NCI-H748 treated with DMSO at 0.1 percent for 48 hours (cell line): ENCODE measurements around the gene KLHL10.
"Not testable (repeated sequence)": the region's sequence is repeated elsewhere in the genome, so short reads cannot be mapped to it uniquely, and the experiment has no call there.

Experiments
- DNase-seq: peaks from one replicate; lab custom pipeline; 2025; lab: John Stamatoyannopoulos, UW

Gene KLHL10

DNA sequence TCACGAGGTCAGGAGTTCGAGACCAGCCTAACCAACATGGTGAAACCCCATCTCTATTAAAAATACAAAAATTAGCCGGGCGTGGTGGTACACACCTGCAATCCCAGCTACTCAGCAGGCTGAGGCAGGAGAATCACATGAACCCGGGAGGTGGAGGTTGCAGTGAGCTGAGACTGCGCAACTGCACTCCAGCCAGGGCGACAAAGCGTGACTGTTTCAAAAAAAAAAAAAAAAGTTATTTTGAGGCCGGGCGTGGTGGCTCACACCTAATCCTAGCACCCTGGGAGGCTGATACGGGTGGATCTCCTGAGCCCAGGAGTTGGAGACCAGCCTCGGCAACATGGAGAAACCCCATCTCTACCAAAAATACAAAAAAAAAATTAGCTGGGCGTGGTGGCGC lies 13.8 kb downstream of the KLHL10 start:
- DNase-seq = not testable (repeated sequence)

DNA sequence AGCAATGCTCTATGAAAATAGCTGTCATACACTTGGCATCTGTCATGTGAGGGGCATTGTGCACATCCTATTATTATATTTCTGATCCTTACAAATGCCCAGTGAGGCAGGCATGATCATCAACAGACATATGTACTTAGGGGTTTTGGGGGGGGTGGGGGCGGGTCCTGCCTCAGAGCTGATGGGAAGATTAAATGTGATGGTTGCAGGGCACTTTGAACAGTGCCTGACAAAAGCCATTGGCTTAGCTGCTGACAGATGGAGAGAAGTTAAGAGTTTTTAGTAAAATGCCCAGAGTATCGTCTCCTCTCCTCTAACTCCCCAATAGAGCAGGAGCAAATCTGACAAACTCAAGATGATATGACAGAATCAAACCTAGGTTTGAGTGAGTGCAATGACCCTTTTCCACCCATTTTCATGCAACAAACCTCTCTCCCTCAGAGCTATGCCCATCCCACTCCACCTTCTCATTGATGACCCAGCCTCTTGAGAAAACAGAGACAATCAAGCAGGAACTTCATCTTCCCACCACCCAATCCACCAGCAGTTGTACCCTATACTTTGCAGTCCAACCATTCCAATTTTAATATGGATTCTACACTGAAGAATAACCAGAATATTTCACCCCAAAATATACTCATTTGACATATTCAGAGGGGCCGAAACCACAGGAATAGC lies 22.8 kb downstream of the KLHL10 start:
- DNase-seq = no peak

DNA sequence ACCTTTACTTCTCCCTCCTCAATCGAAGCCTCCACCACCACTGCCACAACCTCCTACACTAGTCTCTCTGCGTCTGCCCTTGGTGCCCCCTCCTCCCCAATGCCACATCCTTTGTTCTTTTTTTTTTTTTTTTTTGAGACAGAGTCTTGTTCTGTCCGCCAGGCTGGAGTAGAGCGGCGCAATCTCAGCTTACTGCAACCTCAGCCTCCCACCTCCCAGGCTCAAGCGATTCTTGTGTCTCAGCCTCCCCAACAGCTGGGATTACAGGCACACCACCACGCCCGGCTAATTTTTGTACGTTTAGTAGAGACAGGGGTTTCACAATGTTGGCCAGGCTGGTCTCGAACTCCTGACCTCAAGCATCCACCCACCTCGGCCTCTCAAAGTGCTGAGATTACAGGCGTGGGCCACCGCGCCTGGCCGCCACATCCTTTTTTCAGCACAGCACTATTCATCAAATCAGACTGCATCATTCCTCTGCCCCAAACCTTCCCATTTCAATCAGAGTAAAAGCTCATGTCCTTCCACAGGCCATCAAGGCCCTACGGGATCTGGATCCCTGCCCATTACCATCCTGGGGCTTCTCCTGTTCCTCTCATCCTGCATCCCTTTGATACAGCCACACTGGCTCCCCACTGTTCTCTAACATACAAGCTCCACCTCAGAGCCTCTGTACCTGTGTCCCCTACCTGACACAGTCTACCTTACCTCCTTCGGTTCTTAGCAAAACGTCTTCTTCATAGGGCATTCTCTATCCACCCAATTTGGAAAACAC lies 25.6 kb downstream of the KLHL10 start:
- no peak for DNase-seq

DNA sequence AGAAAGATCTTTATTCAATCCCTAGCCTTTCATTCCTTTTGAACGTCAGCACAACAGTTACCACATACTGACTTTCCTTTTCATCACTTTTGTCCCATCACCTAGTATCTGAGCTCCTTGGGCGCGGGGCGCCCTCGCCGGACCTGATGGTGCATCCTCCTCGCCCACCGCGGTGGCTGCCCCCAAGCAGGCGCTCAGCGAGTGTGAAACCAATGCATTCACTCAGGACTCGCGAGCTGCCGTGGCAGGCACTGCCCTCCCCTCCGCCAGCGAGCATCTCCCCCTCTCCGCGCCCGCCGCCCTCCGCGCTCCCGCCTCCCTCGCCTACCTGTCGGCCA lies 26.8 kb downstream of the KLHL10 start:
- peak; percentile 28 for DNase-seq

DNA sequence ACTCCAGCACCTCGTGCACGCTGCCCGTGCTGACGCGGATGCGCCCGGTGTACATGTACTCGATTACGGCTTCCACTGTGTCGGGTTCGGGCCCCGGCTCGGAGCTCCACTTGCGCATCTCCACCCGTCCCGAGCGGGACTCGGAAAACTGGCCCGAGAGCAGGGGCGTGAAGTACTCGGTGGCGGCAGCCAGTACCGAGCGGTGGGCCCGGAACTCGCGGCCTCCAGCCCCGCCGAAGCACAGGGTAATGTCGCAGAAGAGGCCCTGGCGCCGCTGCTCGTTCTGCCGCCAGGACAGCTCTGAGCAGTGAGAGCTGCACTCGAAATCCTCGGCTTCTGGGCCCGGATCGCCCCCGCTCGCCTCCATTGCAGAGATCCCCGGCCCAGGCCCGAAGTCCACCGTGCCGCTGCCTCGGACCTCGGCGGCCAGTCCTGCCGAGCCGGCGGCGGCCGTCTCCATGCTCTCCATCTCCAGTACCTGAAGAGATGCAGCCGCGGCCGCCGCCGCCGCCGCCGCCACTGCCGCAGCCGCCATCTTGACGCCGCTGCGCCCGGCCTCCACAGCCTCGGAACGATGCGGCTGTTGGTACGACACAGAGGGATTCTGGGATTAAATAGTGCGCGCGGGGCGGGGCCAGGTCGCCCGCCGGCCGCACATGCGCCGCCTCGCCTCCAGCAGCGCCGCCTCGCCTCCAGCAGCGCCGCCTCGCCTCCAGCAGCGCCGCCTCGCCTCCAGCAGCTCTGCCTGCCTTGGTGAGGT lies 27.4 kb downstream of the KLHL10 start, which contains the start of gene KLHL11:
Gene KLHL11, minus strand, starts transcription at position 588 of the 760 bp plus-strand sequence. Its CDS starts 53 bp downstream, at position 535.
- DNase-seq = peak; percentile 81

DNA sequence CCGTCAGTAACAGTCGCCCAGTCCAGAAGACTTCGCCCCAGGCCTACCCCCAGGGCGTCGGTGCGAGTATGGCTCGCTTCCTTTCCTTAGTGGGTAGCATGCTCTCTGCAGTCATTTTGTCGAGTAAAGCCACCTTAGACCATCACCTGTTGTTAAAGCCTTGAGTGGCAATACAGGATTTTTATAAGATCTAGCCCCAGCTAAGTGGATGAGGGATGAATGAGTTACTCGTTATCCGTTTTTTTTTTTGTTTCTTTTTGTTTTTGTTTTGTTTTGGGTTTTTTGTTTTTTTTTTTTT lies 27.9 kb downstream of the KLHL10 start:
- DNase-seq = no peak

DNA sequence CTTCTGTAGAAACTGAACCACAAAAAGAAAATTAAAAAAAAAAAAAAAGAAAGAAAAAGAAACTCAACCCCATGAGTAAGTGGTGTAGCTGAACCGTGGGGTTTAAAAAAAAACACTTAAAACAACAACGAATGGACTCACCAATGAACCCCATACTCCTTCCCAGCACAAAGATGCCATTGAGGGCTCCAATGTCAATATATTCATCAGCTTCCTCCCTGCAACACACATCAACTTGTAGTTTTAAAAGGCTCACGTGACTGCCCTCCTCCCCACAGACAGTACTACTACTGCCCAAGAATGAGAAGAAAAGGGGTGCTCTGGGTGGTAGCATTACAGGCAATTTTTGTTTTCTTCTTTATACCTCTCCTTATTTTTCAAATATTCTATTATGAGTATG lies 30.9 kb downstream of the KLHL10 start:
- no peak for DNase-seq

DNA sequence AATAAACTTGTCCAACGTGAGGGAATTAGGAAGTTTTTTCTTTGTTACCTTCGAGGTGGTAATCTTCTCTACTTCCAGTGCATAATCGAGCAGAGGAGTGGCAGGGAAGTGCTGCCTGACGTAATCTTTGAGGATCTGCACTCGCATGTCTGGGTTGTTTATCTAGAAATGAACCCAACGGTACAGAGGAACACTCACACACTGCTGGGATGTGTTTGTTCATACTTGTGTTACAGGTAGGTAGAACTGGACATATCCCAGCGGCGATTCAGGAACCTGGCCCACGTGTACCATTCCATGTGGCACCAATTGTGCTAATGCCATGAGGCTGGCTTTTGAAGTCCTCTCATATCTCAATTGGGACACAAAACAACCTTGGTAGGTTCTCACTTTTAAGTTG lies 31.8 kb downstream of the KLHL10 start:
- no peak for DNase-seq

DNA sequence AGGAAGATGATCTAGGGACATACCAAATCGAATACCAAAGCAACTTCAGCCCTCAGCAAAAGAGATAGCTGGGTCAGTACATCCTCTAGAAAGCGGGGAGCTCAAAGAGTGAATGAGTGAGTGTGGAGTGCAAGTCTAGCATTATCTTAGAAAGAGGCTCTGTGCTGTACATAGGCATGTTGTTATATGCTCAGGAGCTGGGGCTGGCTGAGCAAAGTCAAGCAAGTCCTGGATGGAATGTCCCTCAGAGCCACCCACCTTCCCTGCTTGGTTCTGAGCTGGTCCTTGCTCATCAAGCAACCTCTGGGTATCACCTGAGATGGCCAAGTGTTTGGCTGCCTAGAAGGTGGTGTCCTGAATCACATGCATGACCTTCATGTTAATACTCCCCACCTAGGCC lies 32.5 kb downstream of the KLHL10 start:
- DNase-seq = no peak

DNA sequence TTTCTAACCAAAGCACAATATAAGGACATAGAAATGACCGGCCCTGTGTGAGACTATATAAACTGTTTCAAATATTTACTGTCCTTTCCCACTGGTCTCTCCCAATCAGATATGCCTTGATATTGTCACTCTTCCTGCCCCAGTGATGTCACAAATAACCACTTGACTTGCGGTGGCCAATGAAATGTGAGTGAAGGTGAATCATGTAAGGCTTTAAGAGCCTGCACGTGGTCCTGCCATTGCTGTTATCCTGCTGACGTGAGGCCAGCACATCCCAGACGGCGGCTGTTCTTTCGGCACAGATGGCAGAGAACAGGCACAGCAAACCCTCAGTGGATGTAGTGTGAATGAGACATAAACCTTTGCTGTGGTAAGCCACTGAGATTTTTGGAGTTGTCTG lies 33.0 kb downstream of the KLHL10 start:
- no peak for DNase-seq

DNA sequence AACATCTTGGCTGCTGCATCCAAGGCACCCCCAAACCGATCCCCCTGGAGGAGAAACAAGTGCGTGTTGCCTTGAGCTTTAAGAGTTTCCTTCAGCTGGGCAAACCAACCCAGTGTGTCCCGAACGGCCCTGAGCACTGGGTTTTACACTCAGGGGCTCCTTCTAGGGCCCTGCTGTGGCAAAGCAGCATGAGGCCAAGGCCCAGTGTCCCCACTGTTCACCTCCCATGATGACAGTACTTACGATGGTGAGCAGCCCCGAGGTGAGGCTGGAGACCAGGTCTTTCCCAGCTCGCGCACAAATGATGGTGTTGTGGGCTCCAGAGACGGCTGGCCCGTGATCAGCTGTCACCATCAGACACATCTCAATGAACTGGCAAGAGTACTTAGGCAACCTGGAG lies 34.2 kb downstream of the KLHL10 start:
- DNase-seq = no peak

DNA sequence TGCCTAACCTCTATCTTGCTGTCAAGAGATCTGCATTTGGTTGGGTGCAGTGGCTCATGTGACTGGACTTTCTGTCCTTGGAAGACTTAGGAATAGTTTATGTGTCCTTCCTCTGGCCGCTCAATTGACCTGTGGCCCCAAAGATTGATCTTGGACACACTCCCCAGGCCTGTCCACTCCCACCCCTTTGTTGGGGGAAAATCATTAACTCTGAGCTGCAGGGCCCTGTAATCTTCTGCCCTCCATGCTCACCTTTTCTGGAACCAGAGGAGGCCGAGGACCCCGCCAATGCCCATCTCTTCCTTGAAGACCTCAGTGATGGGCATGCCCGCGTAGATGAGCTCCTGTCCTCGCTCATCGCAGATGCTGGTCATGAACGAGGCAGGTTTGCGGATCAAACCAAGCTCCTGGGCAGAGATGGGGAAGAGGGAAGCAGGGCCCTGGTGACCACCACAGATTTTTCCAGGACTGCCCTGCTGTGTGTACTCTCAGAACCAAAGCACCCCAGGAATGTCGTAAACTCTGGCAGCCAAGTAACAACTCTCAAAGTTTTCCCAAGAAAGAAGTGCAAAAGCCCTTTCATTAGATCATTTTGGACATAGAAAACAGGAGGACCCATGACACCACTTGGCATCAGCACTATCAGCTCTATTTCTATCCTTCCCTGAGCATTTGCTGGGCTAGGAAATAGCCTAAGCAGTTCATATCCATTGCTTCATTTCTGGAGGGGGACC lies 36.1 kb downstream of the KLHL10 start:
- DNase-seq = no peak

DNA sequence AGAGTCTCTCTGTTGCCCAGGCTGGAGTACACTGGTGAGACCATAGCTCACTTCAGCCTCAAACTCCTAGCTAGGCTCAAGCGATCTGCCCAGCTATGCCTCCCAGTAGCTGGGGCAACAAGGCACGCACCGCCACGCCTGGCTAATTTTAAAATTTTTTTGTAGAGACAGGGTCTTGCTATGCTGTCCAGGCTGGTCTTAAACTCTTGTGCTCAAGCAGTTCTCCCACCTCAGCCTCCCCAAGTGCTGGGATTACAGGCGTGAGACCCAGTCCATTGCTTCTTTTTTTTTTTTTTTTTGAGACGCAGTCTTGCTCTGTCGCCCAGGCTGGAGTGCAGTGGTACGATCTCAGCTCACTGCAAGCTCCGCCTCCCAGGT lies 36.7 kb downstream of the KLHL10 start:
- not testable (repeated sequence) for DNase-seq

DNA sequence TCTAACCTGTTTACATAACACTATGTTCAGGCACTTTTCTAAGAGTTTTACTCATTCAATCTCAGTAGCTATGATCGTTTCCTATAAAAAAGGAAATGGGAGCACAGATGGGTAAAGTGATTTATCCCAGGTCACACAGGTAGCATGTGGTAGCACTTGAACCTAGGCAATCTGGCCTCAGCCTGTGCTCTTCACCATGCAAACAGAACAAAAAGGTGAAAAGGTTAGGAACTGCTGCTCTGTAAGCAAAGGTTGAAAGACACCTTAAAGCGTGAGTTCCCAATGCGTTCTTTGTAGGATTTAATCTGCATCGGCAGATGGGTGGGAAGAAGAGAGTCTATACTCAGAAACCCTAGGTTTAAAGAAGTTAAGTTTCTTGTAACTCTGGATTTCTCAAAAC lies 42.5 kb downstream of the KLHL10 start:
- DNase-seq = no peak

DNA sequence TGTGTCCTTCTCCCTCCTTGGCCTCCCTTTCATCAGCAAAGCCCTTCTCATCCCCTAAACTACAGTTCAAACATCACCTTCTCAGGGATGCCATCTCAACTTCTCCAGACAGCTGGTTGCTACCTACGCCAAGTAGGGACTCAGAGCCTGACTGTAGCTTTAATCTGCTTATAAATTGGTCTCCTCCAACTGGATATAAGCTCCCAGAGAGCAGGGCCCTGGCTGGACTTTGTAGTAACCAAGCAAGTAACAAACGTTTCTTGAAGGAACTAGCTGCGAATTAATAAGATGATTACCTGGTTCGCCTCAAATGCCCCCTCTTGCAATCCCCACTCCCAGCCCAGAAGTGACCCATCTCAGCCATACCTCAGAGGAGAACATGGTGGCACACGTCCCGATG lies 45.1 kb downstream of the KLHL10 start:
- no peak for DNase-seq

DNA sequence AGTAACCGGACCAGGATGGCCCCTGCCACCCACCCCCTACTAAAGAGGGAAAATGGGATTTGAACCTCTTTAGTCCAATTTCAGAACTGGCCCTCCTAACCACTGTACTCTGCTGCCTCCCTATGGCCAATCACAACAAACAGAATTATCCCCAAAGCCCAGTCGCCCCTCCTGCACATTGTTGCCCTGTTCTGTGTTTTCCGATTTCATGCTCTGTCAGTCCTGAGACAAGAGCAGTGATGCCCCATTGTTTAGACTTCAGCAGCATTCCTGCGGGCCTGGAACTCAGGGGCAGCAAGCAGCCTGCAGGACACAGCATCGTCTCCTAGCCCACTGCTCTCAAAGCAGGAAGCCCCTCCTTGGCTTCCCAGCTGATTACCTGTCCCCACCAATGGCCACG lies 48.1 kb downstream of the KLHL10 start:
- no peak for DNase-seq

DNA sequence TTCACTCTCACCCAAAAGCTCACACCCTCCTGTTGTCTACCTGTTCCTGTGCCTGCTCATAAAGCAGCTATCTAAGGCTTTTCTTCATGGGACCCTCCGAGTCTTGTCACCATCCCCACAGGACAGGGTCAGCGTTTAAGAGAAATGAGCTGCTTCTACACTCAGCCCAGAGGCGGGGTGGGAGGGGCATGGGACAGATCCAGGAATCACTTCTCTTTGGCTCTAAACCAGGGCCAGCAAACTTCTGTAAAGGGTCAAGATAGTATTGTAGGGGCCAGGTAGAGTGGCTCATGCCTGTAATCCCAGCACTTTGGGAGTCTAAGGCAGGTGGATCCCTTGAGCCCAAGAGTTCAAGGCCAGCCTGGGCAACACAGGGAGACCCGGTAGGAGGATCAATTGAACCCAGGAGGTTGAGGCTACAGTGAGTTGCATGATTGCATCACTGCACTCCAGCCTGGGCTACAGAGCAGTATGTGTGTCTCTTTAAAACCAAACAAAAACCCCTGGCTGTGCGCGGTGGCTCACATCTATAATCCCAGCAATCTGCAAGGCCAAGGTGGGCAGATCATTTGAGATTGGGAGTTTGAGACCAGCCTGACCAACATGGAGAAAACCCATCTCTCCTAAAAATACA lies 50.8 kb downstream of the KLHL10 start:
- no peak for DNase-seq

DNA sequence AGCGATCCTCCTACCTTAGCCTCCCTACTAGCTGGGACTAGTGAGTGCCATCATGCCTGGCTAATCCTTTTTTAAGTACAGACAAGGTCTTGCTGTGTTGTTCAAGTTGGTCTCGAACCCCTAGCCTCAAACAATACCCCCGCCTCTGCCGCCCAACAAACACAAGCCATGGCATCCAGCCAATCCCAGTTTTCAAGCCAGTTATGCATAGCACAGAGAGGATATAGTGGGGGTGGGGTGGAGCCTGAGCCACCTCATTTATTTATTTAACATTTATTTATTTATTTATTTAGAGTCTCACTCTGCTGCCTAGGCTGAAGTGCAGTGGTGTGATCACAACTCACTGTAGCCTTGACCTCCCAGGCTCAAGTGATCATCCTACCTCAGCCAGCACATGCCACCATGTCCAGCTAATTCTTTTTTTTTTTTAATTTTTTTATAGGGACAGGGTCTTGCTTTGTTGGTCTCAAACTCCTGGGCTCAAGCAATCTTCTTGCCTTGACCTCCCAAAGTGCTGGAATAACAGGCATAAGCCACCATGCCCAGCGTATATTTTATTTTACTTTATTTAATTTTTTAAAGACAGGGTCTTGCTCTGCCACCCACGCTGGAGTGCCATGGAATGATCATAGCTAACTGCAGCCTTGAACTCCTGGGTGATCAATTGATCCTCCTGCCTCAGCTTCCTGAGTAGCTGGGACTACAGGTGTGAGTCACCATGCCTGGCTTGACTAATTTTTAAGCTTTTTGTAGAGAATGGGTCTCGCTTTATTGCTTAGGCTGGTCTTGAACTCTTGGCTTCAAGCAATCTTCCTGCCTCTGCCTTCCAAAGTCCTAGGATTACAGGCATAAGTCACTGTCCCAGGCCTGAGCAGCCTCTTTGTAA lies 53.8 kb downstream of the KLHL10 start:
- DNase-seq = no peak

DNA sequence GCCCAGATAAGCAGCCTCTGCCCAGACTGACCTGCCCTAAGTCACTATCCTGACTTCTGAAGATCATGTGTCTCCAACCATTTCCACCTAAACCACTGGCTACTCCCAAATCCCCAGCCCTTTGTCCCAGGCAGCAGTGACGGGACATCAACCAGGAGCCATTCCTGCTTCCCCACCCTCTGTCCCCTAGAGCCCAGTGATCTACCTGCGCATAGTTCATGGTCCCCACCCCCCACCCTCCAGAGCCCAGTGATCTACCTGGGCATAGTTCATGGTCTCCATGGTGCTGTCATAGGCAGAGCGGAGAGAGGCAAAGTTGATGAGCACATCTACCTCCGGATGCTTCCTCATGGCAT lies 54.4 kb downstream of the KLHL10 start:
- DNase-seq = no peak

DNA sequence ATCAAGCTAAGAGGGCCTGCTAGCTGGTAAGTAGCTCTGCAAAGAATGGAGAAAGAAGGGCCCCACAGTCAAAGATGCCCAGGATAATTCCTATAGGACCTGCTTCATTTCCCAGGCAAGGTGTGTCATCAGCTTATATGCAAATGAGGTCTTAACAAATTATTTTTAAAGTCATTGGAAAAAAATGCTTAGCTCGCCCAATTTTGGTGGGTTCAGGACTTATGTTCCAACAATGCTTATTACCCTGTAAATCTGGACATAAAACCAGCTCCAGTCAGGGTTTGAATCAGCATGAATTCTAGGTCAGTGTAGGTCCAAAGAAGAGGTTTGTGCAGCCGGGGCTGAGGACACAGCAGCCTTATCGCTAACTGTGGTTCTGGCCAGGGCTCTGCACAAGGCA lies 55.8 kb downstream of the KLHL10 start:
- DNase-seq = no peak

DNA sequence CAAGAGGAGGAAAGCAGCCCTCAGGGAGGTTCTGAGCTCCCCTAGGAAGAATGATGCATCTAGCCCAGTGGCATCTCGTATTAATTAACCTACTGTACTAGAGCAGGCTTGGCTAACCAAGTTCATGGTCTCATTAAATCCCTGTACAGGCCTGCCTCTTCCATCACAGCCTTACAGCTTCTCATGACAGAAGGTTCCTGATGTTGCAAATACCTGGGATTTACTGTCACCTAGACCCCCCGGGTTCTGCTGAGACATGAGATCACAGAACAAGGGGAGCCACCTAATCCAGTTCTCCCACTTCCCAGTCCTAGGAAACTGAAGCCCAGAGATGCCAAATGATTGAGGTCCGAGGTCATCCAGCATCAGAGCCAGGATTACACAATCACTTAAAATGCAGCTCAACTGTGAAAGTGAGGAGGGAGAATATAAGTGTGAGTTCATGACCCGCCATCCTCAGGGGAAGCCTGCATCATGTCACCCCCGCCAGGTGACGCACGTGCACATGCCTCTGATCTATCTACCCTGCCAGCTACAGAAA lies 57.2 kb downstream of the KLHL10 start:
- no peak for DNase-seq
